Spleen (tissue), 7 donors: ENCODE results near the gene TAF1L.

ENCODE experiments used
- POLR2A ChIP-seq, 3 donors: fragments of 450-650 bp; IDR thresholded peaks; one replicate each; pipeline ENCODE4 v1.5.1; 2017; ENCODE audit warnings: antibody characterized with exemption in 3 of 3, mild to moderate bottlenecking in 1 of 3
- POLR2AphosphoS5 ChIP-seq, 3 donors: sonication (generic); formaldehyde crosslinking; IDR thresholded peaks; one replicate each; pipeline ENCODE4 v1.5.1; 2017; ENCODE audit warnings: antibody characterized with exemption in 3 of 3
- TF ChIP-seq, protein P1 (sequence below), 11 experiments: fragments of 200-600 bp in 7 of 11; fragments of 450-650 bp in 4 of 11; sonication (generic) in 4 of 11; IDR thresholded peaks in 8 of 11; conservative IDR thresholded peaks in 3 of 11; 1 replicate in 7 of 11; 2 replicates in 4 of 11; pipeline versions ENCODE4 v1.4.0 to v1.8.0; 2016 to 2021; ENCODE audit warnings: antibody characterized with exemption in 11 of 11, inconsistent platforms in 4 of 11, mild to moderate bottlenecking in 1 of 11
- donor health status: DM: no; HTN: no; CAD: no; lungs with moderate emphysema.
- donor health status: DM: no; HTN: no; CAD: no.
- donor health status: DM: no; HTN: no; CAD: no.

DNA sequence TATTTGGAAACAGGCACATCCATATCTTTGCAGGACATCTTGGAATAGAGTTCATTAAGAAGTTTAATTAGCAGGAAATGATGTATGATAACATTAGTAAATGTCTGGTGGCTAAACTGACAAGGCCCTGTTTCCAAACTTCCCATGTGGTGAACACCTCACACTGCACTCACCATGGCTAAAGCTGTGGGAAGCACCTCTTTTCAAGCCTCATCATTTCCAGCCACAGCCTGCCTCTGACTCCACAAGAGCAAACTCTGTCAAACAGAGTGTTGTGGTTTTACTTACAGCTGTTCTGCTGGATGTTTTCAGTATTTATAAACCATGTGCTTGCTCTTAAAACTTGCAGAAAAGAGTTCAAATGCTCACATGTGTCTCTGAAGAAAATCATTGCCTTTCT is 47.6 kb downstream of the TAF1L start:
- TF ChIP-seq, protein P1, sequence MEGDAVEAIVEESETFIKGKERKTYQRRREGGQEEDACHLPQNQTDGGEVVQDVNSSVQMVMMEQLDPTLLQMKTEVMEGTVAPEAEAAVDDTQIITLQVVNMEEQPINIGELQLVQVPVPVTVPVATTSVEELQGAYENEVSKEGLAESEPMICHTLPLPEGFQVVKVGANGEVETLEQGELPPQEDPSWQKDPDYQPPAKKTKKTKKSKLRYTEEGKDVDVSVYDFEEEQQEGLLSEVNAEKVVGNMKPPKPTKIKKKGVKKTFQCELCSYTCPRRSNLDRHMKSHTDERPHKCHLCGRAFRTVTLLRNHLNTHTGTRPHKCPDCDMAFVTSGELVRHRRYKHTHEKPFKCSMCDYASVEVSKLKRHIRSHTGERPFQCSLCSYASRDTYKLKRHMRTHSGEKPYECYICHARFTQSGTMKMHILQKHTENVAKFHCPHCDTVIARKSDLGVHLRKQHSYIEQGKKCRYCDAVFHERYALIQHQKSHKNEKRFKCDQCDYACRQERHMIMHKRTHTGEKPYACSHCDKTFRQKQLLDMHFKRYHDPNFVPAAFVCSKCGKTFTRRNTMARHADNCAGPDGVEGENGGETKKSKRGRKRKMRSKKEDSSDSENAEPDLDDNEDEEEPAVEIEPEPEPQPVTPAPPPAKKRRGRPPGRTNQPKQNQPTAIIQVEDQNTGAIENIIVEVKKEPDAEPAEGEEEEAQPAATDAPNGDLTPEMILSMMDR (IDR thresholded peaks at IDR 0.05 in 8 of 11, conservative IDR thresholded peaks at IDR 0.05 in 3 of 11) = no peak
- no peak for TF ChIP-seq POLR2AphosphoS5 (IDR thresholded peaks at IDR 0.05)
- TF ChIP-seq POLR2A (IDR thresholded peaks at IDR 0.05) = no peak
